Immature natural killer cell (primary cell): ENCODE measurements around the gene HES4. TPM values are rescaled to one million over a fixed set of nuclear protein-coding genes. Genes with fewer than 3 reads are reported as not detected.

ENCODE experiments used
- DNase-seq, 3 donors: peaks; one replicate each; pipeline ENCODE4 v3.0.0; 2022; ENCODE audit warnings: mixed read lengths in 1 of 3
- H3K27ac Mint-ChIP-seq, 6 donors: one replicate each; pipeline ENCODE4 v1.8.0; 2020; ENCODE audit warnings: mixed read lengths in 6 of 6, mild to moderate bottlenecking in 5 of 6, inconsistent platforms in 4 of 6, moderate library complexity in 3 of 6
- H3K27me3 Mint-ChIP-seq, 3 donors: one replicate each; pipeline ENCODE4 v1.8.0; 2020 to 2021; ENCODE audit warnings: low read depth in 3 of 3, mild to moderate bottlenecking in 3 of 3, mixed read lengths in 3 of 3, moderate library complexity in 3 of 3, inconsistent platforms in 1 of 3
- H3K36me3 Mint-ChIP-seq, 3 donors: one replicate each; pipeline ENCODE4 v1.8.0; 2020; ENCODE audit warnings: mixed read lengths in 3 of 3, inconsistent platforms in 2 of 3, mild to moderate bottlenecking in 2 of 3
- H3K4me1 Mint-ChIP-seq, 2 donors: one replicate each; pipeline ENCODE4 v1.8.0; 2020; ENCODE audit warnings: inconsistent platforms in 2 of 2, mild to moderate bottlenecking in 2 of 2, mixed read lengths in 2 of 2, moderate library complexity in 1 of 2
- H3K4me3 Mint-ChIP-seq, 5 donors: one replicate each; pipeline ENCODE4 v1.8.0; 2020; ENCODE audit warnings: mild to moderate bottlenecking in 5 of 5, mixed read lengths in 5 of 5, inconsistent platforms in 3 of 5, moderate library complexity in 3 of 5
- H3K9me3 Mint-ChIP-seq, 6 donors: one replicate each; pipeline ENCODE4 v1.8.0; 2020; ENCODE audit warnings: mild to moderate bottlenecking in 6 of 6, mixed read lengths in 6 of 6, inconsistent platforms in 4 of 6, moderate library complexity in 3 of 6
- polyA plus RNA-seq, 3 donors: library from polyadenylated mRNA; unstranded; fragments of 300-500 nt; fragmentation: Illumina TruSeq; gene quantifications; one replicate each; pipeline ENCODE4 v1.2.3, GENCODE V29; 2021

HES4 gene
- polyA plus RNA-seq, 3 donors from 2014 or later, result 2.3 to 7.7 (median 2.4) TPM

- no peaks in the 10 kb centered on the region for H3K36me3 Mint-ChIP-seq
- no peak overlapping the region for H3K27ac Mint-ChIP-seq
- peaks cover 3 to 9% (median 4%) of the 10 kb centered on the region in 3 donors for H3K27me3 Mint-ChIP-seq
- H3K4me3 Mint-ChIP-seq, result no peak overlapping the region
- no peak for DNase-seq
- peaks cover 0 to 8% of the 10 kb centered on the region in 2 donors for H3K4me1 Mint-ChIP-seq
- H3K9me3 Mint-ChIP-seq, result no peaks in the 10 kb centered on the region
These were observed 27.9 kb upstream of the HES4 start for GRCh38 chr1:1027791-1028190.

GRCh38 chr1:1026599-1027413 is 26.9 kb upstream of the HES4 start:
- H3K36me3 Mint-ChIP-seq, result no peaks in the 10 kb centered on the region
- no peaks in the 10 kb centered on the region for H3K9me3 Mint-ChIP-seq
- no peak overlapping the region for H3K4me3 Mint-ChIP-seq
- H3K4me1 Mint-ChIP-seq, result peaks cover 5 to 10% of the 10 kb centered on the region in 2 donors
- peaks cover 0 to 6% (median 4%) of the 10 kb centered on the region in 3 donors for H3K27me3 Mint-ChIP-seq
- no peak overlapping the region for H3K27ac Mint-ChIP-seq
- DNase-seq, result no peak

- Mint-ChIP-seq H3K36me3 (no peaks in the 10 kb centered on the region), H3K27me3 (peaks cover 0 to 7% (median 4%) of the 10 kb centered on the region in 3 donors), H3K27ac (no peak overlapping the region), H3K9me3 (no peaks in the 10 kb centered on the region), H3K4me3 (no peak overlapping the region), H3K4me1 (peaks cover 5 to 10% of the 10 kb centered on the region in 2 donors)
- DNase-seq, result no peak
These were observed 25.8 kb upstream of the HES4 start for GRCh38 chr1:1025730-1026129.

- no peak overlapping the region for H3K4me3 Mint-ChIP-seq
- H3K27me3 Mint-ChIP-seq, result peaks cover 0 to 7% (median 4%) of the 10 kb centered on the region in 3 donors
- H3K9me3 Mint-ChIP-seq, result no peaks in the 10 kb centered on the region
- peaks cover 5 to 10% of the 10 kb centered on the region in 2 donors for H3K4me1 Mint-ChIP-seq
- DNase-seq, result no peak
- H3K27ac Mint-ChIP-seq, result no peak overlapping the region
- no peaks in the 10 kb centered on the region for H3K36me3 Mint-ChIP-seq
These were observed 25.1 kb upstream of the HES4 start for GRCh38 chr1:1024771-1025699.

- H3K36me3 Mint-ChIP-seq, result no peaks in the 10 kb centered on the region
- no peak for DNase-seq
- H3K27me3 Mint-ChIP-seq, result peaks cover 0 to 7% (median 4%) of the 10 kb centered on the region in 3 donors
- H3K27ac Mint-ChIP-seq, result no peak overlapping the region
- H3K9me3 Mint-ChIP-seq, result no peaks in the 10 kb centered on the region
- H3K4me3 Mint-ChIP-seq, result no peak overlapping the region
- H3K4me1 Mint-ChIP-seq, result peaks cover 5 to 10% of the 10 kb centered on the region in 2 donors
These were observed 24.4 kb upstream of the HES4 start for GRCh38 chr1:1024149-1024770.

- Mint-ChIP-seq H3K36me3 (no peaks in the 10 kb centered on the region), H3K27me3 (peaks cover 0 to 7% (median 4%) of the 10 kb centered on the region in 3 donors), H3K27ac (no peak overlapping the region), H3K9me3 (no peaks in the 10 kb centered on the region), H3K4me3 (no peak overlapping the region), H3K4me1 (peaks cover 5 to 13% of the 10 kb centered on the region in 2 donors)
- no peak for DNase-seq
These were observed 23.8 kb upstream of the HES4 start for GRCh38 chr1:1023700-1024099.

GRCh38 chr1:1022302-1023009 is 22.6 kb upstream of the HES4 start:
- no peak for DNase-seq
- Mint-ChIP-seq H3K4me3 (peak overlapping the region; percentile 18 to 71 (median 41)), H3K9me3 (no peaks in the 10 kb centered on the region), H3K27ac (no peak overlapping the region), H3K36me3 (no peaks in the 10 kb centered on the region), H3K27me3 (peaks cover 0 to 7% (median 4%) of the 10 kb centered on the region in 3 donors), H3K4me1 (peaks cover 6 to 15% of the 10 kb centered on the region in 2 donors)

- Mint-ChIP-seq H3K9me3 (no peaks in the 10 kb centered on the region), H3K36me3 (peaks cover 0 to 4% (median 0%) of the 10 kb centered on the region in 3 donors)
These were observed 22.0 kb upstream of the HES4 start for GRCh38 chr1:1021920-1022259.

DNA sequence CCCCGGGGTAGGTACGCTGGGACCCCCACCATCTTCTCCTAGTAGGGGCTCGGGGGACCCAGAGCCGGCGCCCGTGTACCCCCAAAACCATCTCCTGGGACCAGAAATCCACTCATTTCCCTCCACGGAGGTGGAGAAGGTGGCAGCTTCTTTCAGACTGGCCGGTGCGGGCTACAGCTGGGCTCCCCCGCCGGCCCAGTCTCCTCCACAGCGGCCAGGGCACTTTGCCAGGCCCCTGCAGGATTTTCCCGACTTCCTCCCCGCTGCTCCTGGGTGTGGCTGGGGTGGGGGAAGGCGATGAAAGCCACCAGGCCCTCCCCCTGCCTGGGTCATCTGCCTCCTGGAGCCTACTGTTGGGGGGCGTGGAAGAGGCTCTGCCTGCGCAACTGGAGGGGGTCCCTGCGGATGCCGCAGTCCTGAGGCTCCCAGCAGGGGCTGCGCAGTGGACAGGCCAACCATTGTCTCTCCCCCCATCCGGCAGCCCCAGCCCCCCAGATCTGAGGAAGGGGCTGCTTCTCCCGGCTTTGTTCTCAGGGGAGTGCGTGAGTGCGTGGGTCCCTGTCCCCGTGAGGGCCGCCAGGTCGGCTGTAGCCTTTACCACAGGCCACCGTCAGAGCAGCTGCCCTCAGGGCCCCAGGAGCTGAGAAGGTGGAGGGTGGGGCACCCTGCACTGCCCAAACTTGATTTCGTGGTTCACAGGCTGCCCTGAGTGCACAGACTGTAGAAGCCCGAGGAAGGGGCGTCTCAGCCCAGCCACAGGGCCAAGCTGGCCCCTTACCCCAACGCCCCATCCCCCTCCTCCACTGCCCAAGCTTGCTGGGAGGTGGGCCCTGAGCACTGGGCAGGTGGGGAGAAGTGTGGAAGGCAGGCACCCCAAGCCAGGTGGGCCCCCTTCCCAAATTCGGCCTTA is 21.4 kb upstream of the HES4 start:
- Mint-ChIP-seq H3K4me3 (peak overlapping the region in 3 of 5 donors; percentile 32 to 64 (median 42)), H3K27me3 (peaks cover 0 to 7% (median 4%) of the 10 kb centered on the region in 3 donors), H3K36me3 (peaks cover 0 to 4% (median 0%) of the 10 kb centered on the region in 3 donors), H3K9me3 (no peaks in the 10 kb centered on the region), H3K4me1 (peaks cover 11 to 18% of the 10 kb centered on the region in 2 donors), H3K27ac (no peak overlapping the region)
- DNase-seq, result no peak

More at GRCh38 chr1:1021920-1022259, 22.0 kb upstream of the HES4 start:
- Mint-ChIP-seq H3K4me1 (peaks cover 11 to 18% of the 10 kb centered on the region in 2 donors), H3K27ac (no peak overlapping the region), H3K4me3 (peak overlapping the region; percentile 18 to 44 (median 21)), H3K27me3 (peaks cover 0 to 7% (median 4%) of the 10 kb centered on the region in 3 donors)
- DNase-seq, result no peak

- no peak for DNase-seq
- Mint-ChIP-seq H3K27me3 (peaks cover 2 to 7% (median 4%) of the 10 kb centered on the region in 3 donors), H3K4me3 (no peak overlapping the region), H3K27ac (no peak overlapping the region), H3K4me1 (peaks cover 11 to 18% of the 10 kb centered on the region in 2 donors), H3K9me3 (no peaks in the 10 kb centered on the region), H3K36me3 (peaks cover 0 to 4% (median 0%) of the 10 kb centered on the region in 3 donors)
These were observed 20.6 kb upstream of the HES4 start for GRCh38 chr1:1020415-1021009.

- no peaks in the 10 kb centered on the region for H3K9me3 Mint-ChIP-seq
- H3K27ac Mint-ChIP-seq, result peak within 1 kb of the TSS in 1 of 6 donors; percentile 68
- H3K4me1 Mint-ChIP-seq, result peaks cover 11 to 18% of the 10 kb centered on the region in 2 donors
- peaks cover 2 to 7% (median 4%) of the 10 kb centered on the region in 3 donors for H3K27me3 Mint-ChIP-seq
- peaks cover 0 to 4% (median 0%) of the 10 kb centered on the region in 3 donors for H3K36me3 Mint-ChIP-seq
- DNase-seq, result peak in 1 of 3 donors; percentile 34
- peak within 1 kb of the TSS; percentile 40 to 69 (median 55) for H3K4me3 Mint-ChIP-seq
These were observed 20.1 kb upstream of the HES4 start, which contains the start of gene AGRN for GRCh38 chr1:1020000-1020404. AGRN (plus strand) TSS chr1:1020120; CDS start chr1:1020173, 53 bp downstream.
